SK-N-SH (cell line): ENCODE measurements around the gene TBXAS1.

Source experiments
- EP300 ChIP-seq, 2 experiments: IDR thresholded peaks; 2 replicates each; pipeline versions ENCODE4 v1.4.0 to v1.6.1; 2012; ENCODE audit warnings: borderline replicate concordance in 1 of 2, low read depth in 1 of 2, low read length in 1 of 2
- EZH2phosphoT487 ChIP-seq: fragments of 200-600 bp; sonication (generic); IDR thresholded peaks from 2 replicates; pipeline ENCODE4 v1.6.1; 2017; ENCODE audit warnings: low read depth, mixed run types, mild to moderate bottlenecking, antibody characterized with exemption, moderate library complexity, borderline replicate concordance
- NFIC ChIP-seq: IDR thresholded peaks from 2 replicates; pipeline ENCODE4 v1.4.0; 2012; ENCODE audit warnings: borderline replicate concordance
- POLR2AphosphoS5 ChIP-seq: IDR thresholded peaks from 2 replicates; pipeline ENCODE4 v1.6.1; 2012; ENCODE audit warnings: low read depth, low read length
- RFX5 ChIP-seq: IDR thresholded peaks from 2 replicates; pipeline ENCODE4 v1.6.1; 2012; ENCODE audit warnings: mild to moderate bottlenecking, improper control_type of control experiment, low read length
- YY1 ChIP-seq: IDR thresholded peaks from 2 replicates; pipeline ENCODE4 v1.4.0; 2012; ENCODE audit warnings: low read depth, mild to moderate bottlenecking
- TF ChIP-seq, protein P1 (sequence below): fragments of 200-600 bp; sonication (generic); IDR thresholded peaks from 2 replicates; pipeline ENCODE4 v1.6.1; 2017; ENCODE audit warnings: antibody characterized with exemption, mild to moderate bottlenecking, moderate library complexity
- TF ChIP-seq, protein P2 (sequence below): fragments of 150-350 bp; IDR thresholded peaks from 2 replicates; pipeline ENCODE4 v1.6.1; 2017; ENCODE audit warnings: antibody characterized with exemption, low read length, low read depth, borderline replicate concordance

DNA sequence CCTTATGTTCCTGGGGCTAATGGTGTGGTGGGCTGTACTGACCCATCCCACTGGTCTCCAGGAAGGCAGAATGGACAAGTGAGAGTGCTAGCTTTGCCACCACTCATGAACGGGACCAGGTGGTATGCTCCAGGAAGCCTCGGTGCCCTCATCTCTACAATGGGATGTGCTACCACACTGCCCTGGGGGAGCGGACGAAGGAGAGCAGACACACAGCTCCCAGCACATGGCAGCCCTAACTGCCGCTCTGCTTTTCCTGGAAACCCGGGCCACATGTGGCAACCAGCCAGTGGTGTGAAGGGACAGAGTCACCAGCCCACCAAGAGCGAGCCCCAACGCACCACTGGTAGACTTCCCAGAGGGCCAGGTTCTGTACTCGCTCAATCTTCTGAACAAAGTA lies 197.9 kb downstream of the TBXAS1 start:
- TF ChIP-seq YY1: no peak
- TF ChIP-seq, protein P1, sequence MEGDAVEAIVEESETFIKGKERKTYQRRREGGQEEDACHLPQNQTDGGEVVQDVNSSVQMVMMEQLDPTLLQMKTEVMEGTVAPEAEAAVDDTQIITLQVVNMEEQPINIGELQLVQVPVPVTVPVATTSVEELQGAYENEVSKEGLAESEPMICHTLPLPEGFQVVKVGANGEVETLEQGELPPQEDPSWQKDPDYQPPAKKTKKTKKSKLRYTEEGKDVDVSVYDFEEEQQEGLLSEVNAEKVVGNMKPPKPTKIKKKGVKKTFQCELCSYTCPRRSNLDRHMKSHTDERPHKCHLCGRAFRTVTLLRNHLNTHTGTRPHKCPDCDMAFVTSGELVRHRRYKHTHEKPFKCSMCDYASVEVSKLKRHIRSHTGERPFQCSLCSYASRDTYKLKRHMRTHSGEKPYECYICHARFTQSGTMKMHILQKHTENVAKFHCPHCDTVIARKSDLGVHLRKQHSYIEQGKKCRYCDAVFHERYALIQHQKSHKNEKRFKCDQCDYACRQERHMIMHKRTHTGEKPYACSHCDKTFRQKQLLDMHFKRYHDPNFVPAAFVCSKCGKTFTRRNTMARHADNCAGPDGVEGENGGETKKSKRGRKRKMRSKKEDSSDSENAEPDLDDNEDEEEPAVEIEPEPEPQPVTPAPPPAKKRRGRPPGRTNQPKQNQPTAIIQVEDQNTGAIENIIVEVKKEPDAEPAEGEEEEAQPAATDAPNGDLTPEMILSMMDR: no peak
- TF ChIP-seq NFIC: no peak
- no peak for TF ChIP-seq EZH2phosphoT487
- TF ChIP-seq EP300 (IDR thresholded peaks at IDR 0.05; ENCODE audit: borderline replicate concordance in 1 of 2, low read depth in 1 of 2, low read length in 1 of 2): no peak
- TF ChIP-seq POLR2AphosphoS5: no peak
- TF ChIP-seq, protein P2, sequence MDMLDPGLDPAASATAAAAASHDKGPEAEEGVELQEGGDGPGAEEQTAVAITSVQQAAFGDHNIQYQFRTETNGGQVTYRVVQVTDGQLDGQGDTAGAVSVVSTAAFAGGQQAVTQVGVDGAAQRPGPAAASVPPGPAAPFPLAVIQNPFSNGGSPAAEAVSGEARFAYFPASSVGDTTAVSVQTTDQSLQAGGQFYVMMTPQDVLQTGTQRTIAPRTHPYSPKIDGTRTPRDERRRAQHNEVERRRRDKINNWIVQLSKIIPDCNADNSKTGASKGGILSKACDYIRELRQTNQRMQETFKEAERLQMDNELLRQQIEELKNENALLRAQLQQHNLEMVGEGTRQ: no peak
- no peak for TF ChIP-seq RFX5
